ENCODE measurements around the gene ATG101.

DNA sequence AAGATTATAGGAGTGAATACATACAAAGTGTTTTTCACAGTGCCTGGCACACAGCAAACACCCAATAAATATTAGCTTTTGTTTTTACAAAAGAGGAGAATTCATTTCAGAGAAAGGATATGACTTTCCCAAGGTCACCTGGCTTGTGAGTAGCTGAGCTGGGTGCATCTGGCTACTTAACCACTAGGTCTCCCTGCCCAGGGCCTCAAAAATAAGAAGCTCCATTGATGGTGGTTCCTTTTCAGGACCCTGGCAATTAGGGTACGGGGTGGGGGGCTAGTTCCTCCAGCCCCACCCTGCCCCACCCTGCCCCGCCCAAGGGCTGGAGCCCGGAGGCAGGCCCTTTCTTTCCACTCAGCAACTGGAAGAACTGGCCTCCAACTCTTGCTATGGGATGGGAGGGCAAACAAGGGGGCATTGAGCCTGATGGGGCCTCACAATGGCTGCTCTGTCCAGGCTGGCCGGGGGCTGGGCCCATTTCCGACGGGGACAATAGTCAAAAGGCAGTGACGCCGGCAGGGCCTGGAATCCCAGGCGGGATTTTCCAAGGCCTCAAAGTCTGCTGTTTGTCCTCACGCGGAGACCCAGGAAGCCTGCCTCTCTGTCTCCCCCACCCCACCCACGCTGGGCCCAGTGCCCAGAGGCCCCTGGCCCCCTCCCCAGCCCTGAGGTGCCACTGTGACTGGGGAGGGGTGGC lies 8.2 kb upstream of the ATG101 start:
- TF ChIP-seq CTCF (conservative IDR thresholded peaks at IDR 0.05) = no peak
- no peak for TF ChIP-seq EZH2 (IDR thresholded peaks at IDR 0.05; ENCODE audit: low read depth)

Data from PC-9 (cell line).